ENCODE measurements around the gene ZCCHC7.

Gene ZCCHC7

GRCh38 chr9:37144762-37145161 lies 24.4 kb downstream of the ZCCHC7 start:
- peaks cover 63% of the 10 kb centered on the region for H3K79me2 ChIP-seq (ENCODE audit: insufficient read depth, low read length)

GRCh38 chr9:37146410-37146809 lies 26.0 kb downstream of the ZCCHC7 start:
- peak overlapping the region; percentile 11 for H2AFZ ChIP-seq (ENCODE audit: low read depth, low read length)
- H3K9me3 ChIP-seq (ENCODE audit: insufficient read depth, low read length, severe bottlenecking), result no peaks in the 10 kb centered on the region
- H3K79me2 ChIP-seq (ENCODE audit: insufficient read depth, low read length), result peaks cover 49% of the 10 kb centered on the region
- H3K36me3 ChIP-seq (ENCODE audit: insufficient read depth, low read length), result peaks cover 13% of the 10 kb centered on the region; the same call in 1 of the 2 replicates
- ATAC-seq (ENCODE audit: insufficient read depth, low read depth) (peak; percentile 96), DNase-seq (no peak)
- peak overlapping the region; percentile 77 for H3K27ac ChIP-seq (ENCODE audit: low read length)
- peaks cover 46% of the 10 kb centered on the region for H3K4me1 ChIP-seq (ENCODE audit: insufficient read depth, low read length)
- no peak for TF ChIP-seq EZH2 (IDR thresholded peaks at IDR 0.05; ENCODE audit: borderline replicate concordance, low read depth, low read length, severe bottlenecking)
- TF ChIP-seq CTCF (IDR thresholded peaks at IDR 0.05; ENCODE audit: borderline replicate concordance, extremely low read depth, low read length, poor library complexity, severe bottlenecking), result no peak
- H3K4me3 ChIP-seq (ENCODE audit: low read depth in 1 of 2, low read length in 2 of 2), result peak overlapping the region in 1 of 2 experiments; percentile 21; a peak in 2 of 4 replicates
- H3K27me3 ChIP-seq (ENCODE audit: insufficient read depth, low read length, poor library complexity), result no peaks in the 10 kb centered on the region
- peak overlapping the region; percentile 45 for H3K9ac ChIP-seq (ENCODE audit: low read depth, low read length)
- peak overlapping the region; percentile 51 for H3K4me2 ChIP-seq (ENCODE audit: insufficient read depth, low read length)
- H4K20me1 ChIP-seq (ENCODE audit: insufficient read depth, low read length), result no peaks in the 10 kb centered on the region

More at GRCh38 chr9:37144762-37145161, 24.4 kb downstream of the ZCCHC7 start:
- Histone ChIP-seq H4K20me1 (ENCODE audit: insufficient read depth, low read length) (no peaks in the 10 kb centered on the region), H3K9me3 (ENCODE audit: insufficient read depth, low read length, severe bottlenecking) (no peaks in the 10 kb centered on the region), H3K27ac (ENCODE audit: low read length) (peak overlapping the region; percentile 77), H3K4me3 (ENCODE audit: low read depth in 1 of 2, low read length in 2 of 2) (no peak overlapping the region), H2AFZ (ENCODE audit: low read depth, low read length) (0 out of 2 replicates have a peak overlapping the region, but pooled peaks have one; percentile 10), H3K9ac (ENCODE audit: low read depth, low read length) (peak overlapping the region; percentile 3; the same call in 1 of the 2 replicates), H3K4me1 (ENCODE audit: insufficient read depth, low read length) (peaks cover 46% of the 10 kb centered on the region), H3K36me3 (ENCODE audit: insufficient read depth, low read length) (peaks cover 14% of the 10 kb centered on the region; the same call in 1 of the 2 replicates), H3K4me2 (ENCODE audit: insufficient read depth, low read length) (peak overlapping the region; percentile 51; the same call in 1 of the 2 replicates), H3K27me3 (ENCODE audit: insufficient read depth, low read length, poor library complexity) (no peaks in the 10 kb centered on the region)
- TF ChIP-seq CTCF (IDR thresholded peaks at IDR 0.05; ENCODE audit: borderline replicate concordance, extremely low read depth, low read length, poor library complexity, severe bottlenecking) (no peak), EZH2 (IDR thresholded peaks at IDR 0.05; ENCODE audit: borderline replicate concordance, low read depth, low read length, severe bottlenecking) (no peak)
- no peak for ATAC-seq (ENCODE audit: insufficient read depth, low read depth)
- no peak for DNase-seq

- Histone ChIP-seq H3K79me2 (ENCODE audit: insufficient read depth, low read length) (peaks cover 37% of the 10 kb centered on the region), H3K4me2 (ENCODE audit: insufficient read depth, low read length) (no peak overlapping the region), H3K9ac (ENCODE audit: low read depth, low read length) (no peak overlapping the region), H4K20me1 (ENCODE audit: insufficient read depth, low read length) (no peaks in the 10 kb centered on the region), H3K4me3 (ENCODE audit: low read depth in 1 of 2, low read length in 2 of 2) (no peak overlapping the region), H3K9me3 (ENCODE audit: insufficient read depth, low read length, severe bottlenecking) (no peaks in the 10 kb centered on the region), H3K27ac (ENCODE audit: low read length) (peak overlapping the region; percentile 47; the same call in 1 of the 2 replicates), H2AFZ (ENCODE audit: low read depth, low read length) (no peak overlapping the region), H3K4me1 (ENCODE audit: insufficient read depth, low read length) (peaks cover 41% of the 10 kb centered on the region), H3K36me3 (ENCODE audit: insufficient read depth, low read length) (peaks cover 17% of the 10 kb centered on the region; the same call in 1 of the 2 replicates), H3K27me3 (ENCODE audit: insufficient read depth, low read length, poor library complexity) (no peaks in the 10 kb centered on the region)
- ATAC-seq (ENCODE audit: insufficient read depth, low read depth) (no peak), DNase-seq (no peak)
- TF ChIP-seq CTCF (IDR thresholded peaks at IDR 0.05; ENCODE audit: borderline replicate concordance, extremely low read depth, low read length, poor library complexity, severe bottlenecking), result no peak
- TF ChIP-seq EZH2 (IDR thresholded peaks at IDR 0.05; ENCODE audit: borderline replicate concordance, low read depth, low read length, severe bottlenecking), result no peak
Measured at GRCh38 chr9:37148181-37148580, 27.8 kb downstream of the ZCCHC7 start.

Measured in DND-41 (cell line).